ENCODE measurements around the gene ST8SIA1.
"Not testable (repeated sequence)": the region's sequence is repeated elsewhere in the genome, so short reads cannot be mapped to it uniquely, and the experiment has no call there.

GRCh38 chr12:22376596-22377150 is 42.2 kb upstream of the ST8SIA1 start:
- TF ChIP-seq POLR2A (IDR thresholded peaks at IDR 0.05; ENCODE audit: low read length); GATA1 (IDR thresholded peaks at IDR 0.05; ENCODE audit: low read depth, low read length): not testable (repeated sequence)

Data from erythroblast (primary cell).